ENCODE measurements around the gene OAF. TPM values are rescaled to one million over a fixed set of nuclear protein-coding genes. Genes with fewer than 3 reads are reported as not detected.
A peak's percentile ranks its signal among the peaks of the same experiment; 100 is the strongest.

Gene OAF
- total RNA-seq, 1 experiment from 2014 or later: 0.30 TPM

DNA sequence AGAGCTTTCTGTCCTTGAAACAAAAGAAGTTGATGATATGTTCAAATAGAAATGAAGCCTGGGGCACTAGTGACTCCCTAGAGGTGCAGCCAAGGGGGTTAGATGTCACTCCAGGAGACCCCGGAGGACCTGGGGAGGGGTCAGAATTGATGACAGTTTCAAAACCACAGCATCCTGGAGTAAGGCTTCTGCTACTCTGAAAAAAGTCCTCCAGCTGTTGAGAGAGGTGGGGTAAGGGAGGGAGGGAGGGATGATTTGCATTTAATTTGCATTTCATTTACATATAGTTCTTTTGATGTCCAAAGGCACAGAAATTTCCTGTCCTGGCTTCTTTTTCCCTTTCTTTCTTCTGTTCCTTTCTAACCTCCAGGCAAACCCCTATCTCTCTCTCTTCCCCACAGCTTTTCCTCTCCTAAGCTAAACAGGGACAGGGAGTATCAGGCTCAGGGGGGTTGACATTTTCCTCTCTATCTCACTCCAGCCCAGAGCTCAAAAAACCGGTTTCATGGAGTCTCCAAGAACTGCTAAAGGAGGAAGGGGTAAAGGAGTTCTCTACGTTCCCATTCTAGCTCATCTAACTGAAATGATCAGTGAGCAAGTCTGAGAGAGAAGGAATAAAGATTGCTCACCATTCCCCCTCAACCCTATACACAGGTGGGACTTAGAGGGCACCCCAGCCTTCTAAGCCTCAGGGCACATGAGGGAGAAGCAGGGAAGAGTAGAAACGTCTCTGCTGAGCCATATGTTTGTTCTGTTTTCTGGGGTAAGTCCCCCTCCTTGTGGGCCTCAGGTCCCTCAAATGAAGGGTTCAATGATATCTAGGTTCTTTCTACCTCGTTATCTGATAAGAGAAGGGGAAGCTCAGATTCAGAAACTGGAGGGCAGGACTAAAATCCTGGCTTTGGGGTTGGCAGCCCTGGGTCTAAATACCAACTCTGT lies 25.6 kb downstream of the OAF start:
- H2AFZ ChIP-seq (ENCODE audit: low read length): no peak overlapping the region
- H3K4me2 ChIP-seq (ENCODE audit: low read depth, low read length, poor library complexity, severe bottlenecking): peak overlapping the region; percentile 44
- no peaks in the 10 kb centered on the region for H3K27me3 ChIP-seq (ENCODE audit: low read length)
- no peaks in the 10 kb centered on the region for H3K9me2 ChIP-seq (replicated peaks; ENCODE audit: insufficient read depth, low read length)
- H3K4me3 ChIP-seq (ENCODE audit: low read length): no peak overlapping the region
- peak; percentile 56 for DNase-seq
- H3K79me2 ChIP-seq (ENCODE audit: low read length): no peaks in the 10 kb centered on the region
- H3K27ac ChIP-seq (ENCODE audit: low read length): no peak overlapping the region
- H3K36me3 ChIP-seq (ENCODE audit: insufficient read depth, low read length): no peaks in the 10 kb centered on the region
- H3K9ac ChIP-seq (ENCODE audit: low read length): no peak overlapping the region
- H4K20me1 ChIP-seq (ENCODE audit: insufficient read depth, low read depth, low read length): no peaks in the 10 kb centered on the region
- H3K9me3 ChIP-seq (ENCODE audit: low read length): no peaks in the 10 kb centered on the region
- peaks cover 22% of the 10 kb centered on the region for H3K4me1 ChIP-seq (ENCODE audit: low read length)

DNA sequence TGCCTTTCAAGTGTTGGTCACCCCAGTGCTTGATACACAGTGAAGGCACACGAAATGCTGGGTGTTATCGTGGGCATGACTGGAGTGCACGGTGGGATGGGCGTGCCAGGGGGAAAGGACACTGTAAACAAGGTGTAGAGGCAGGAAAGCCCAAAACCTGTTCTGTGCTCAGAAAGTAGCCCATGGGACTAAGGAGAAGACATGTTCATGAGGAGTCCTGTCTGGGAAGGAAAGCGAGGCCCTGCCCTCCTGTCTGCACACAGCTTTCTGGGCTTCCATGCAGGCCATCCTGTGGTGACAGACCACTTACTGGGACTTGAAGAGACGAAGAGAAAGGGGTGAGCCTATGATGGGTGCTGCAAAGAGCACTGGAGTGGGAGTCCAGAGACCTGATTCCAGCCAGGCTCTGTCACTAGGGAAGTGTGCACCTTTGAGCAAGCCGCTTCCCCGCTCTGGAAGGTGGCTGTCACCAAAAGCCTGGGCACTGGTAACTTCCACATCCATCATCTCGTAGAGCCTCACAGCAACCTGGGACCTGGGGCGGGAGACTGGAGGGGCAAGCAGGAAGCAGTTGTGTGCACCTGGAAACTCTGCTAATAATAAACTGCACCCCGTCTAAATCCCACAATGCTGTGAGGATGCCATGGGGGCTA lies 28.3 kb downstream of the OAF start:
- no peaks in the 10 kb centered on the region for H3K9me2 ChIP-seq (replicated peaks; ENCODE audit: insufficient read depth, low read length)
- H2AFZ ChIP-seq (ENCODE audit: low read length): no peak overlapping the region
- H3K9me3 ChIP-seq (ENCODE audit: low read length): no peaks in the 10 kb centered on the region
- no peaks in the 10 kb centered on the region for H3K27me3 ChIP-seq (ENCODE audit: low read length)
- no peak overlapping the region for H3K4me3 ChIP-seq (ENCODE audit: low read length)
- H3K4me2 ChIP-seq (ENCODE audit: low read depth, low read length, poor library complexity, severe bottlenecking): no peak overlapping the region
- DNase-seq: no peak
- H3K27ac ChIP-seq (ENCODE audit: low read length): no peak overlapping the region
- H3K9ac ChIP-seq (ENCODE audit: low read length): no peak overlapping the region
- peaks cover 22% of the 10 kb centered on the region for H3K4me1 ChIP-seq (ENCODE audit: low read length)
- no peaks in the 10 kb centered on the region for H4K20me1 ChIP-seq (ENCODE audit: insufficient read depth, low read depth, low read length)
- H3K36me3 ChIP-seq (ENCODE audit: insufficient read depth, low read length): no peaks in the 10 kb centered on the region
- H3K79me2 ChIP-seq (ENCODE audit: low read length): no peaks in the 10 kb centered on the region

DNA sequence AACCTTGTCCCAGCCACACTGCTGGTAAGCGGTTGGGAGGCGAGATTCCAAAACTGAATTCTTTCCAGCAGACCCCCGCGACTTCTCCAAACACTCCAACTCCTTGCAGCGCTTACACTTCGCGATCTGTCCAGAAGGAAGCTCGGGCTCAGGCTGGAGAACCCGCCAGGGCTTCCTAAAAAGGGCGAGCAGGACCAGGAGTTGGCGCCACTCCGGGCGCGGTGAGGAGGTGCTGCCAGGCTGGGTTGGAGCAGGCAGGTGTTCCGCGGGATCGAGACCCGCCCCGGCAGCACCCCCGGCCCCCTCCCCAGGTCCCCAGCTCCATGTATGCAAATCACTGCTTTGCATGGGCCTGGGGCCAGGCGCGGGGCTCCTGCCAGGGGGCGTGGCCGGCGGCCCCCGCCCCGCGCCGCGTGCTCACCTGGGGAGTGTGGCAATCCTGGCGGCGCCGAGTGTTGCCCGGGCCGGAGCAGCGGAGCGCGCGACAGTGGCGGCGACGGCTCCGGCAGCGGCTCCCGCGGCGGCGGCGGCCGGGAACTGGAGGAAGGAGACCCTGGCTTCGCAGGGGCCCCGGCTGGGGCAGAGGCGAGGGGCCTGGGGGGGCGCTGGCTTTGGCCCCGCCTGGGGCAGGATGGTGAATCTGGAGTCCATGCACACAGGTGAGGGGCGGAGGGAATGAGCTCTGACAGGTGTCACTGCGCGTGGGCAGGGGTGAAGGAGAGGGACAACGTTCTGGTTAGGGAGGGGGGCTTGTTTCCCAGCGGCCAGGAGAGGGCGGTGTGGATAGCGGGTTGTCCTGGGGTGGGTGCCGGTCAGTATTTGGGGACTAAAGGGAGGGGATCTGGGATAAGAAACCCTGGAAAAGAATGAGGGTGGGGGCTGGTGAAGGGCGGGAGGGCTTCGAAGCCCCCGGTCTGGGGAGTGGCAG lies 29.1 kb downstream of the OAF start, which contains the start of gene POU2F3:
TSS of gene POU2F3 (plus strand) at position 428 of the 928 bp plus-strand sequence. CDS start at position 632, 204 bp downstream.
- Histone ChIP-seq H3K27ac (ENCODE audit: low read length) (no peak within 1 kb of the TSS), H2AFZ (ENCODE audit: low read length) (no peak within 1 kb of the TSS), H3K9me3 (ENCODE audit: low read length) (no peaks in the 10 kb centered on the region), H3K36me3 (ENCODE audit: insufficient read depth, low read length) (no peaks in the 10 kb centered on the region), H3K9me2 (replicated peaks; ENCODE audit: insufficient read depth, low read length) (no peaks in the 10 kb centered on the region), H3K4me1 (ENCODE audit: low read length) (peaks cover 29% of the 10 kb centered on the region), H3K79me2 (ENCODE audit: low read length) (no peaks in the 10 kb centered on the region), H4K20me1 (ENCODE audit: insufficient read depth, low read depth, low read length) (no peaks in the 10 kb centered on the region), H3K4me2 (ENCODE audit: low read depth, low read length, poor library complexity, severe bottlenecking) (no peak within 1 kb of the TSS), H3K9ac (ENCODE audit: low read length) (no peak within 1 kb of the TSS), H3K4me3 (ENCODE audit: low read length) (no peak within 1 kb of the TSS), H3K27me3 (ENCODE audit: low read length) (no peaks in the 10 kb centered on the region)
- no peak for DNase-seq

DNA sequence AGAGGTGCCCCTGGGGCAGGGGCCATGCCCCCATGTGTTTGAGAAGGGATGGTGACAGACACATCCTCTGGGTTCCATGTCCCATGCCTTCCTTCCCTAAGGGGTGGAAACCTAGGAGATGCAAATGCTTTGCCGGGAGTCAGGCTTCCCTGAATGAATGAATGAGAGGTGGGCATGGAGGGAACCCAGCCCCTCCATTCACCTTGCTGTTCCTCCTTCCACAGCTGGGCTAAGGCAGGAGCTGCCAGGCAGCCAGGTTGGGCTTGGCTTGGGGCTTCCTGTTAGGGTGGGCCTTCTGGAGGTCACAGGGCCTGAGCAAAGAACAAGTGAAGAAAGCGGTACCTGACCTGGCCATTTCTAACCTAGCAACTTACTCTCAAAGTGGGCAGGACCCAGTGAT lies 30.0 kb downstream of the OAF start:
- no peaks in the 10 kb centered on the region for H3K36me3 ChIP-seq (ENCODE audit: insufficient read depth, low read length)
- no peak overlapping the region for H3K4me2 ChIP-seq (ENCODE audit: low read depth, low read length, poor library complexity, severe bottlenecking)
- H3K9me2 ChIP-seq (replicated peaks; ENCODE audit: insufficient read depth, low read length): no peaks in the 10 kb centered on the region
- H3K4me1 ChIP-seq (ENCODE audit: low read length): peaks cover 33% of the 10 kb centered on the region
- H3K79me2 ChIP-seq (ENCODE audit: low read length): no peaks in the 10 kb centered on the region
- H3K27me3 ChIP-seq (ENCODE audit: low read length): no peaks in the 10 kb centered on the region
- no peak overlapping the region for H3K4me3 ChIP-seq (ENCODE audit: low read length)
- no peak overlapping the region for H3K27ac ChIP-seq (ENCODE audit: low read length)
- H3K9ac ChIP-seq (ENCODE audit: low read length): no peak overlapping the region
- no peak overlapping the region for H2AFZ ChIP-seq (ENCODE audit: low read length)
- H4K20me1 ChIP-seq (ENCODE audit: insufficient read depth, low read depth, low read length): no peaks in the 10 kb centered on the region
- DNase-seq: no peak
- H3K9me3 ChIP-seq (ENCODE audit: low read length): no peaks in the 10 kb centered on the region

DNA sequence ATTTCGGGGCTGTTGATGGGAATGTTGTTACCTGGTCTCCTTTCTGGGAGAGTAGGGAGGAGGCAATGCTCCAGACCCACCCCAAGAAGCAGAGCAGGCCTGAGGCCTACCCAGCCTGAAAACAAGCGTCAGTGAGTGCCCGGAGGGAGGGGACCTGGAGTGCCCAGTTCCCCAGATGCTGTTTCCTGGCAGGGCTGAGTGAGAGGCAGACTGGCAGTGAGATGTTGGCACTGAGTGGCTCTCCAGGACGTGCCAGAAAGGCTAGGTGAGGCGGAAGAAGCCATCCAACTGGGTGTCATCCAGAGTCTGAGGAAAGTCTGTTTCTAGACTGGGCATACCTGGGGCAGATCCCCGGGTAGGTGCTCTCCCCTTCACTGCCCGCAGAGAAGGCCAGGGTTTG lies 30.4 kb downstream of the OAF start:
- Histone ChIP-seq H4K20me1 (ENCODE audit: insufficient read depth, low read depth, low read length) (no peaks in the 10 kb centered on the region), H3K9me3 (ENCODE audit: low read length) (no peaks in the 10 kb centered on the region), H3K27ac (ENCODE audit: low read length) (no peak overlapping the region), H3K4me1 (ENCODE audit: low read length) (peaks cover 33% of the 10 kb centered on the region), H3K36me3 (ENCODE audit: insufficient read depth, low read length) (no peaks in the 10 kb centered on the region), H3K79me2 (ENCODE audit: low read length) (no peaks in the 10 kb centered on the region), H3K27me3 (ENCODE audit: low read length) (no peaks in the 10 kb centered on the region), H3K9ac (ENCODE audit: low read length) (no peak overlapping the region), H2AFZ (ENCODE audit: low read length) (no peak overlapping the region), H3K4me2 (ENCODE audit: low read depth, low read length, poor library complexity, severe bottlenecking) (no peak overlapping the region), H3K9me2 (replicated peaks; ENCODE audit: insufficient read depth, low read length) (no peaks in the 10 kb centered on the region), H3K4me3 (ENCODE audit: low read length) (no peak overlapping the region)
- no peak for DNase-seq

DNA sequence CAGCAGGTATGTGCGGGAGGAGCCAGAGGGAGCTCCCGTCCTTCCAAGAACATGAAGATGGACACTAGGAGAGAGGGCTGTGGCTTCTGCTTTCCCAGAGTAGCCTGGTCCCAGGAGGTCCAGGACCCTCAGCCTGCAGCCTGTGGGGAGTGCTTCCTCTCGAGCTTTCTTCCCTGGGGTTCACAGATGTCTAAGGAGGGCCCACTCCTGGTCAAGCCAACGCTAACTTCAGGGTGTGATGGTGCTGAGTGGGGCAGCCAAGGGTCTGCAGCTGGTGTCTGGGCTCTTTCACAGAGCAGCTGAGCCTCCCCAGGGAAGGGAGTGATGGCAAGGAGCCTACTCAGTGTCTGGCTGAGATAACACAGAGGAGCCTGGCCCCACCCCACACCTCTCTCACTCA lies 32.4 kb downstream of the OAF start:
- H3K9ac ChIP-seq (ENCODE audit: low read length): no peak overlapping the region
- H3K4me3 ChIP-seq (ENCODE audit: low read length): no peak overlapping the region
- H3K27me3 ChIP-seq (ENCODE audit: low read length): no peaks in the 10 kb centered on the region
- no peaks in the 10 kb centered on the region for H4K20me1 ChIP-seq (ENCODE audit: insufficient read depth, low read depth, low read length)
- no peak overlapping the region for H3K4me2 ChIP-seq (ENCODE audit: low read depth, low read length, poor library complexity, severe bottlenecking)
- no peaks in the 10 kb centered on the region for H3K9me3 ChIP-seq (ENCODE audit: low read length)
- no peaks in the 10 kb centered on the region for H3K79me2 ChIP-seq (ENCODE audit: low read length)
- no peak overlapping the region for H3K27ac ChIP-seq (ENCODE audit: low read length)
- no peak for DNase-seq
- H3K36me3 ChIP-seq (ENCODE audit: insufficient read depth, low read length): no peaks in the 10 kb centered on the region
- no peaks in the 10 kb centered on the region for H3K9me2 ChIP-seq (replicated peaks; ENCODE audit: insufficient read depth, low read length)
- H3K4me1 ChIP-seq (ENCODE audit: low read length): peaks cover 23% of the 10 kb centered on the region
- H2AFZ ChIP-seq (ENCODE audit: low read length): no peak overlapping the region

DNA sequence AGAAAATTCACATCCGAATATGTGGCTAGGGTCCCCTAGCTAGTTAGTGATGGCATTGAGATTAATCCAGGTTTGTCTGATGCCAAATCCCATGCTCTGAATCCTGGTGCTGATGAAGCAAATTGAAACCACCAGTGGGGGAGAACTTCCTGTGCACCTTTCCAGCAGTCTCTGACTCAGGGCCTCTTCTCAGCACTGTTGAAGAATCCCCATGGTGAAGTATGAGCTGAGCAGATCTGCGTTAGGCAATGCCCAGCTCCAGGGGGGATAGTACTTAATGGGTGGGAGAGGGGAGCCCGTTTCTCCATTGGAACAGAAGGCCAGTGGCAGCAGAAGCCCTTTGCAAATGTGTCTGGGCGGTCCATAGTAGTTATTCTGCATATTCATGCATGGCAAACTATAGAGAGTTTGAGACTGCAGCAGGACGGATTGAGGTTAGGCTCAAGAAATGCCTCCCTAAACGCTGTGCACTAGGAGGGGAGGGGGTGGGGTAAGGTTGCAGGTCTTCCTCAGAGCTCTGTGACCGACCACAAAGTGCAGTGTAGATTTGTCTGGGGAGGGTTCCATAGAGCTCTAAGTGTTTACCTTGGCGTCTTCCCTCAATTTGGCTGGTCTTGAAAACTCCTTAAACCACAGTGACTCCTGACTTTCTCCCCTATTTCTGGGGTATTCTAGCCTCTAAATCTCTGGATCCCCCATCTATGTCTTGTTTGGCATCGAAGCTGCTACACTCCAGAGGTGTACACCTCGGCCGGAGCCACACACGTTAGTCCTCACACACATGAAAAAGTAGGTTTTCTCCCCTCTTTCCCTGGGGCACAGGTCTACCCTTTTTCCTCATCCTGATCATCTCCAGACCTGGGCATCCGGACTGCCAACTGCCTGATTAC lies 33.9 kb downstream of the OAF start:
- Histone ChIP-seq H2AFZ (ENCODE audit: low read length) (no peak overlapping the region), H3K4me3 (ENCODE audit: low read length) (no peak overlapping the region), H3K9me2 (replicated peaks; ENCODE audit: insufficient read depth, low read length) (no peaks in the 10 kb centered on the region), H4K20me1 (ENCODE audit: insufficient read depth, low read depth, low read length) (no peaks in the 10 kb centered on the region), H3K9me3 (ENCODE audit: low read length) (no peaks in the 10 kb centered on the region), H3K27ac (ENCODE audit: low read length) (no peak overlapping the region), H3K36me3 (ENCODE audit: insufficient read depth, low read length) (no peaks in the 10 kb centered on the region), H3K27me3 (ENCODE audit: low read length) (no peaks in the 10 kb centered on the region), H3K4me2 (ENCODE audit: low read depth, low read length, poor library complexity, severe bottlenecking) (peak overlapping the region; percentile 11), H3K9ac (ENCODE audit: low read length) (no peak overlapping the region), H3K4me1 (ENCODE audit: low read length) (peaks cover 30% of the 10 kb centered on the region), H3K79me2 (ENCODE audit: low read length) (no peaks in the 10 kb centered on the region)
- DNase-seq: no peak
